ENCODE measurements around the gene CDH26. TPM values are rescaled to one million over a fixed set of nuclear protein-coding genes. Genes with fewer than 3 reads are reported as not detected.

The CDH26 gene
- total RNA-seq, 1 experiment from 2014 or later = 1.1 TPM

DNA sequence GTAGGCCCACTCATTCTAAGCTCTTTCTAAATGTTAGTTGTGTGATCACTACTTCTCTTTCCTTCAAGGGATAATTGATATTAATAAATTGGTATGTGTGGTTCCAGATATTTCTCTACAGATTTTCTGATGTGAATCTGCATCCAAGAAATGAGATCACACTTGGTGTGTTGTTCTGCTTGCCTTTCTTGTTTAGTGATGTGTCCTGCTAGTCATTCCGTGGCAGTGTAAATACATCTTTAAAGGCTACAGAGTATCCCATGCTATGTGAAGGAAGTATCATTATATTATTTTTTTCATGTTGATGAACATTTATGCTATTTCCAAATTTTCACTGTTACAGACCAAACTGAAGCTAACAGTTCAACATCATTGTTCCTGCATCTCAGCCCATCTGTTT lies 13.2 kb downstream of the CDH26 start:
- no peaks in the 10 kb centered on the region for H3K27me3 Mint-ChIP-seq (ENCODE audit: unreplicated experiment)
- no TSS peak for BruUV-seq (replicated peaks)
- peak overlapping the region; percentile 42 for H3K4me3 Mint-ChIP-seq (ENCODE audit: low read depth, unreplicated experiment)
- intact Hi-C loops (cut with micrococcal nuclease; ENCODE audit: unreplicated experiment) = loop anchor here (5.0 kb wide), 1 partner anchor 81 kb away; no protein-coding TSS in a partner anchor
- TF ChIP-seq, protein P1, sequence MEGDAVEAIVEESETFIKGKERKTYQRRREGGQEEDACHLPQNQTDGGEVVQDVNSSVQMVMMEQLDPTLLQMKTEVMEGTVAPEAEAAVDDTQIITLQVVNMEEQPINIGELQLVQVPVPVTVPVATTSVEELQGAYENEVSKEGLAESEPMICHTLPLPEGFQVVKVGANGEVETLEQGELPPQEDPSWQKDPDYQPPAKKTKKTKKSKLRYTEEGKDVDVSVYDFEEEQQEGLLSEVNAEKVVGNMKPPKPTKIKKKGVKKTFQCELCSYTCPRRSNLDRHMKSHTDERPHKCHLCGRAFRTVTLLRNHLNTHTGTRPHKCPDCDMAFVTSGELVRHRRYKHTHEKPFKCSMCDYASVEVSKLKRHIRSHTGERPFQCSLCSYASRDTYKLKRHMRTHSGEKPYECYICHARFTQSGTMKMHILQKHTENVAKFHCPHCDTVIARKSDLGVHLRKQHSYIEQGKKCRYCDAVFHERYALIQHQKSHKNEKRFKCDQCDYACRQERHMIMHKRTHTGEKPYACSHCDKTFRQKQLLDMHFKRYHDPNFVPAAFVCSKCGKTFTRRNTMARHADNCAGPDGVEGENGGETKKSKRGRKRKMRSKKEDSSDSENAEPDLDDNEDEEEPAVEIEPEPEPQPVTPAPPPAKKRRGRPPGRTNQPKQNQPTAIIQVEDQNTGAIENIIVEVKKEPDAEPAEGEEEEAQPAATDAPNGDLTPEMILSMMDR (IDR thresholded peaks at IDR 0.05; ENCODE audit: unreplicated experiment) = no peak
- peaks cover 25% of the 10 kb centered on the region for H3K4me1 Mint-ChIP-seq (ENCODE audit: low read depth, unreplicated experiment)
- H3K36me3 Mint-ChIP-seq (ENCODE audit: insufficient read depth, unreplicated experiment) = peaks cover 7% of the 10 kb centered on the region
- CTCF ChIA-PET = interaction anchor here (0.9 to 2.3 kb wide), 7 partner anchors 10 to 79 kb away, joined by 3 to 15 read pairs (median 7); partner anchors contain the start of genes FAM217B and PPP1R3D
- no peak for DNase-seq
- no peaks in the 10 kb centered on the region for H3K9me3 Mint-ChIP-seq (ENCODE audit: low read depth, unreplicated experiment)
- peak overlapping the region; percentile 74 for H3K27ac Mint-ChIP-seq (ENCODE audit: unreplicated experiment)

DNA sequence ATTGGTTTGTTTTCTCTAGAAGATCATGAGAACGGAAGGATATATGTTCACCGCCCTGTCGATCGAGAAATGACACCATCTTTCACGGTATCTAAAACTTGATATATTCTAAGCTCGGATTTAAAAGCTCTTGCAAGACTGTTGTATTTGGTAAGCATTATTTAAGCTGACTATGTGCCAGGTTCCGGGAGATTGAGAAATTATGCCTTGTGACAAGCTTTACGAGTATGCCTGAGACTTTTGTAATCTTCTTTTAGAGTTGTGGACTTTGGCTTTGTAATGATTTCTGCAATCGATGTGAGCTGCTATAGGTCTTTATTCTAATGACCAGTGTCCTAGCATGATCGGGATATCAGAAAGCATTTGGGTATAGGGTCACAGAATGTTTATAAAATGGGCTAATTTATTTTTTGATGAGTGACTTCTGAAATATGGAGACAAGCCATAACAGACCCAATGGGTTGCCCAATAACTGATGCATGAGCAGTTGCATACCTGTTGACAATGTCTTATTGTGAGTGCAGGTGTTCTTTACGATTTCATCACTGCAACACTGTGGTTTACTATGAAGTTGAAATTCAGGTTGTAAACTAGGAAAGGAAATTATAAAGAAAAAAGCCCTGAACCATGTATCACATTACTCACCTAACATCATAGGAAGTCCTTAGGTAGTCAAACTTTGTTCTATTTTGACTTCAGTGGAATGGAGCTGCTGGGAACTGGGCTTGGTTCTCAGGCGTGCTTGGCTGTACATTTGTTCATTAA lies 14.0 kb downstream of the CDH26 start:
- H3K4me3 Mint-ChIP-seq (ENCODE audit: low read depth, unreplicated experiment) = peak overlapping the region; percentile 42
- CTCF ChIA-PET = interaction anchor here (0.5 to 2.3 kb wide), 14 partner anchors 10 to 108 kb away, joined by 3 to 15 read pairs (median 4); partner anchors contain the start of genes FAM217B, PPP1R3D and SYCP2
- H3K4me1 Mint-ChIP-seq (ENCODE audit: low read depth, unreplicated experiment) = peaks cover 25% of the 10 kb centered on the region
- peak overlapping the region; percentile 74 for H3K27ac Mint-ChIP-seq (ENCODE audit: unreplicated experiment)
- TF ChIP-seq, protein P1 (IDR thresholded peaks at IDR 0.05; ENCODE audit: unreplicated experiment) = no peak
- DNase-seq = peak; percentile 63
- intact Hi-C loops (cut with micrococcal nuclease; ENCODE audit: unreplicated experiment) = loop anchor here (5.0 kb wide), 1 partner anchor 80 kb away; no protein-coding TSS in a partner anchor
- no TSS peak for BruUV-seq (replicated peaks)
- H3K9me3 Mint-ChIP-seq (ENCODE audit: low read depth, unreplicated experiment) = no peaks in the 10 kb centered on the region
- peaks cover 7% of the 10 kb centered on the region for H3K36me3 Mint-ChIP-seq (ENCODE audit: insufficient read depth, unreplicated experiment)
- no peaks in the 10 kb centered on the region for H3K27me3 Mint-ChIP-seq (ENCODE audit: unreplicated experiment)

DNA sequence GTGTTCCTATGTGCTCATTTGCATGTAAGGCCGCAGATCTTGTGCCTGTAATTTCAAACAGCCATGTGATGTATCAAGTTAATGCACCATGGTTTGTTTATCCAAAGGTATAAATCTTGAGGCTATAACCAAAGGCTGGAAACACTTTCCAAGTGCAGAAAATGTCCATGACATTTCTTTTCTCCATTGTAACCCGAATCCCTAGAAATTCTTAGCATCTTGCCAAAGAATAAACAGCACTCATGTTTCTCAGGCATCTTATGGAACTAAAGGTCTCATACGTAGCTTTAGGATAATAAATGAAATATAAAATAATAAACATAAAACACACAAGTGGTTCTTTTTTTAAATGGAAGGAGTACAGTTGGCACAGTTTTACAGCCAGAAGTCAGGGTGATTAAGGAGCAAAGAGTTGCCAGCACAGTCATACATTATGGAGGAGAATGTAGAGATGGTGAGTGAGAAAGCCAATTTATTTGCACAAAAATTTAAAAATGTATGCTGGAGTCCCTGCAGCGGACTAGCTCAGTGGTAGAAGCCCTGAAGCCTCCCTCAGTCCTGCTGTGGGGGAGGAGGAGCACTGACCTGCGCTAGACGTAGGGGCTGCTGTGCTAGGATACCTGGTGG lies 18.0 kb downstream of the CDH26 start:
- intact Hi-C loops (cut with micrococcal nuclease; ENCODE audit: unreplicated experiment) = no loop called here
- no TSS peak for BruUV-seq (replicated peaks)
- Mint-ChIP-seq H3K27ac (ENCODE audit: unreplicated experiment) (no peak overlapping the region), H3K4me1 (ENCODE audit: low read depth, unreplicated experiment) (peaks cover 19% of the 10 kb centered on the region), H3K9me3 (ENCODE audit: low read depth, unreplicated experiment) (no peaks in the 10 kb centered on the region), H3K27me3 (ENCODE audit: unreplicated experiment) (no peaks in the 10 kb centered on the region), H3K36me3 (ENCODE audit: insufficient read depth, unreplicated experiment) (peaks cover 7% of the 10 kb centered on the region), H3K4me3 (ENCODE audit: low read depth, unreplicated experiment) (no peak overlapping the region)
- CTCF ChIA-PET = no interaction called here
- DNase-seq = no peak
- TF ChIP-seq, protein P1 (IDR thresholded peaks at IDR 0.05; ENCODE audit: unreplicated experiment) = no peak

DNA sequence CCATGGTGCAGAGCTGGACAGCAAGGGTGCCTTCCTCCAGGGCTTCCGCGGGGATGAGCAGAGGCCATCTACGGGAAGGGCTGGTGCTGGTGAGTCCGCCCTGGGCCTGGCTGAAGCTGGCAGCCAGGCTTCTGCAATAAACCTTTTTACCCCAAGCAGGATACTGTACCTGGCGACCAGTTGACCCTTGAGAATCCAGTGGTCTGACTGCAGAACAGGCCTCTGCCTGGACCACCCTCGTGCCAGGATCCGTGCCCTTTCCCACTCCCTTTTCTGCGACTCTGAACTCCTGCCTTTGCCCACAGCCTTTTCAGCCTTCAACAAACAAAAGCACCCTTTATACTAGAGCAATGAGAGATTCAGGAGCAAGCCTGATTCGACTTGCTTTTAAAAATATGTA lies 18.9 kb downstream of the CDH26 start:
- H3K36me3 Mint-ChIP-seq (ENCODE audit: insufficient read depth, unreplicated experiment) = peaks cover 3% of the 10 kb centered on the region
- no peak overlapping the region for H3K4me3 Mint-ChIP-seq (ENCODE audit: low read depth, unreplicated experiment)
- H3K4me1 Mint-ChIP-seq (ENCODE audit: low read depth, unreplicated experiment) = peaks cover 11% of the 10 kb centered on the region
- H3K9me3 Mint-ChIP-seq (ENCODE audit: low read depth, unreplicated experiment) = no peaks in the 10 kb centered on the region
- TF ChIP-seq, protein P1 (IDR thresholded peaks at IDR 0.05; ENCODE audit: unreplicated experiment) = no peak
- intact Hi-C loops (cut with micrococcal nuclease; ENCODE audit: unreplicated experiment) = no loop called here
- no peak for DNase-seq
- no peaks in the 10 kb centered on the region for H3K27me3 Mint-ChIP-seq (ENCODE audit: unreplicated experiment)
- BruUV-seq (replicated peaks) = no TSS peak
- no peak overlapping the region for H3K27ac Mint-ChIP-seq (ENCODE audit: unreplicated experiment)
- CTCF ChIA-PET = interaction anchor here (0.6 kb wide), 1 partner anchor 46 kb away, joined by 5 read pairs; no protein-coding TSS in a partner anchor

All from Calu3 (cell line).